Measurements from ENCODE around the gene GASK1A. TPM values are rescaled to one million over a fixed set of nuclear protein-coding genes. Genes with fewer than 3 reads are reported as not detected.

GASK1A gene
- total and polyA plus RNA-seq, 10 of the 15 experiments (the other 5 are each of a cell fraction or from before 2014, with no cell fraction given): 0.18 TPM; not detected in 9

DNA sequence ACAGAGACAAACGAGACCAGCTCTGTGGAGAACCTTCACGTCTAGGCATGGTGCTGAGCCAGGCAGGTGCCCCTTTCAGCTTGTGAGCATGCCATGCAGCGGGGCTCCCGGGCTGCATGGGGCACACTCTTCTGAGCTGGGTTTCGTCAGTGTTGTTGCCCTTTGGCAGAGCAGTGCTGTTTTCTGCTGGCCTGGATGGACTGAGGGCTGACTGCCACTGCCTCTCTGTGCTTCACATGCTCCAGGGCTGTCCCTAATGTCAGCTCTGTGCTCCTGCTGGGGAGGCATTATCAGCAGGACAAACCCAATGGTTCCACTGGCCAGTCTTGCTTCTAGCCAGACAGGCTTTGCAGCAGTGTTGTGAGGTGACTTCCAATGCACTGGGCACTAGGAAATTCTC, 9.5 kb downstream of the GASK1A start:
- no peak for ATAC-seq
- ChIA-PET SMC1A (ENCODE audit: uncharacterized antibody, unreplicated experiment) (no interaction called here), RAD21 (ENCODE audit: unreplicated experiment) (no interaction called here), POLR2A (no interaction called here), CTCF (interaction anchor here (1.1 kb wide), 1 partner anchor 99 kb away, joined by 3 read pairs; no protein-coding TSS in a partner anchor)
- H3K9ac ChIP-seq (ENCODE audit: control insufficient read depth, insufficient read depth, low read length): no peak overlapping the region
- no peaks in the 10 kb centered on the region for H3K79me2 ChIP-seq (ENCODE audit: control insufficient read depth, insufficient read depth, low read length)
- no TSS peak for BruUV-seq (replicated peaks)
- no peaks in the 10 kb centered on the region for H4K20me1 ChIP-seq (ENCODE audit: control insufficient read depth, insufficient read depth)
- no peaks in the 10 kb centered on the region for H3K4me1 ChIP-seq (ENCODE audit: control insufficient read depth, insufficient read depth, low read length)
- peaks cover 0 to 5% of the 10 kb centered on the region in 2 experiments; a peak in 2 of 4 replicates for H3K27me3 ChIP-seq (replicated peaks in 1 of 2; ENCODE audit: control insufficient read depth in 2 of 2, insufficient read depth in 2 of 2, low read length in 1 of 2)
- H3K36me3 ChIP-seq (ENCODE audit: control insufficient read depth in 2 of 2, insufficient read depth in 2 of 2, low read length in 1 of 2): no peaks in the 10 kb centered on the region
- H3K9me3 ChIP-seq (replicated peaks; ENCODE audit: control insufficient read depth, insufficient read depth, low read length): no peaks in the 10 kb centered on the region
- H2AFZ ChIP-seq (ENCODE audit: control insufficient read depth, low read depth, low read length): no peak overlapping the region
- WGBS (ENCODE audit: insufficient coverage, insufficient replicate concordance, low lambda C conversion rate, missing lambda C conversion rate): 15% methylated on average over 5 of the region's 5 CpGs
- FAIRE-seq: no peak
- DNase-seq (ENCODE audit: low read depth, low spot score): no peak
- no peak overlapping the region for H3K4me2 ChIP-seq (ENCODE audit: control insufficient read depth, insufficient read depth)
- intact Hi-C loops (cut with micrococcal nuclease; ENCODE audit: unreplicated experiment): no loop called here
- no peak overlapping the region for H3K4me3 ChIP-seq
- in situ Hi-C loops (cut with MboI): no loop called here
- no peak overlapping the region for H3K27ac ChIP-seq (ENCODE audit: control insufficient read depth, insufficient read depth)
- no peak for TF ChIP-seq POLR2AphosphoS2 (IDR thresholded peaks at IDR 0.05; ENCODE audit: low read depth, low read length)
- no peak for TF ChIP-seq POLR2AphosphoS5 (IDR thresholded peaks at IDR 0.05; ENCODE audit: low read length)
- no peak for TF ChIP-seq SMARCA5 (IDR thresholded peaks at IDR 0.05)
- TF ChIP-seq NFXL1 (IDR thresholded peaks at IDR 0.05; ENCODE audit: borderline replicate concordance): no peak
- no peak for TF ChIP-seq MYC (IDR thresholded peaks at IDR 0.05; ENCODE audit: insufficient read depth, insufficient read length, insufficient replicate concordance, low read length, severe bottlenecking)
- TF ChIP-seq TCF12 (IDR thresholded peaks at IDR 0.05; ENCODE audit: low read depth, low read length): no peak
- TF ChIP-seq, protein P1, sequence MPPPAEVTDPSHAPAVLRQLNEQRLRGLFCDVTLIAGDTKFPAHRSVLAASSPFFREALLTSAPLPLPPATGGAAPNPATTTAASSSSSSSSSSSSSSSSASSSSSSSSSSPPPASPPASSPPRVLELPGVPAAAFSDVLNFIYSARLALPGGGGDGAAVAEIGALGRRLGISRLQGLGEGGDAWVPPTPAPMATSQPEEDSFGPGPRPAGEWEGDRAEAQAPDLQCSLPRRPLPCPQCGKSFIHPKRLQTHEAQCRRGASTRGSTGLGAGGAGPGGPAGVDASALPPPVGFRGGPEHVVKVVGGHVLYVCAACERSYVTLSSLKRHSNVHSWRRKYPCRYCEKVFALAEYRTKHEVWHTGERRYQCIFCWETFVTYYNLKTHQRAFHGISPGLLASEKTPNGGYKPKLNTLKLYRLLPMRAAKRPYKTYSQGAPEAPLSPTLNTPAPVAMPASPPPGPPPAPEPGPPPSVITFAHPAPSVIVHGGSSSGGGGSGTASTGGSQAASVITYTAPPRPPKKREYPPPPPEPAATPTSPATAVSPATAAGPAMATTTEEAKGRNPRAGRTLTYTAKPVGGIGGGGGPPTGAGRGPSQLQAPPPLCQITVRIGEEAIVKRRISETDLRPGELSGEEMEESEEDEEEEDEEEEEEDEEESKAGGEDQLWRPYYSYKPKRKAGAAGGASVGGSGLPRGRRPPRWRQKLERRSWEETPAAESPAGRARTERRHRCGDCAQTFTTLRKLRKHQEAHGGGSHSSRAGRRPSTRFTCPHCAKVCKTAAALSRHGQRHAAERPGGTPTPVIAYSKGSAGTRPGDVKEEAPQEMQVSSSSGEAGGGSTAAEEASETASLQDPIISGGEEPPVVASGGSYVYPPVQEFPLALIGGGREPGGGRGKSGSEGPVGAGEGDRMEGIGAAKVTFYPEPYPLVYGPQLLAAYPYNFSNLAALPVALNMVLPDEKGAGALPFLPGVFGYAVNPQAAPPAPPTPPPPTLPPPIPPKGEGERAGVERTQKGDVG (CRISPR knock-in tag; IDR thresholded peaks at IDR 0.05): no peak
- TF ChIP-seq, protein P2, sequence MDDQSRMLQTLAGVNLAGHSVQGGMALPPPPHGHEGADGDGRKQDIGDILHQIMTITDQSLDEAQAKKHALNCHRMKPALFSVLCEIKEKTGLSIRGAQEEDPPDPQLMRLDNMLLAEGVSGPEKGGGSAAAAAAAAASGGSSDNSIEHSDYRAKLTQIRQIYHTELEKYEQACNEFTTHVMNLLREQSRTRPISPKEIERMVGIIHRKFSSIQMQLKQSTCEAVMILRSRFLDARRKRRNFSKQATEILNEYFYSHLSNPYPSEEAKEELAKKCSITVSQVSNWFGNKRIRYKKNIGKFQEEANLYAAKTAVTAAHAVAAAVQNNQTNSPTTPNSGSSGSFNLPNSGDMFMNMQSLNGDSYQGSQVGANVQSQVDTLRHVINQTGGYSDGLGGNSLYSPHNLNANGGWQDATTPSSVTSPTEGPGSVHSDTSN (IDR thresholded peaks at IDR 0.05; ENCODE audit: insufficient replicate concordance, low read depth, low read length): no peak
- no peak for TF ChIP-seq BRCA1 (IDR thresholded peaks at IDR 0.05; ENCODE audit: low read depth, low read length)
- TF ChIP-seq ZNF274 (IDR thresholded peaks at IDR 0.05; ENCODE audit: insufficient read depth, insufficient read length): no peak
- TF ChIP-seq, protein P3, sequence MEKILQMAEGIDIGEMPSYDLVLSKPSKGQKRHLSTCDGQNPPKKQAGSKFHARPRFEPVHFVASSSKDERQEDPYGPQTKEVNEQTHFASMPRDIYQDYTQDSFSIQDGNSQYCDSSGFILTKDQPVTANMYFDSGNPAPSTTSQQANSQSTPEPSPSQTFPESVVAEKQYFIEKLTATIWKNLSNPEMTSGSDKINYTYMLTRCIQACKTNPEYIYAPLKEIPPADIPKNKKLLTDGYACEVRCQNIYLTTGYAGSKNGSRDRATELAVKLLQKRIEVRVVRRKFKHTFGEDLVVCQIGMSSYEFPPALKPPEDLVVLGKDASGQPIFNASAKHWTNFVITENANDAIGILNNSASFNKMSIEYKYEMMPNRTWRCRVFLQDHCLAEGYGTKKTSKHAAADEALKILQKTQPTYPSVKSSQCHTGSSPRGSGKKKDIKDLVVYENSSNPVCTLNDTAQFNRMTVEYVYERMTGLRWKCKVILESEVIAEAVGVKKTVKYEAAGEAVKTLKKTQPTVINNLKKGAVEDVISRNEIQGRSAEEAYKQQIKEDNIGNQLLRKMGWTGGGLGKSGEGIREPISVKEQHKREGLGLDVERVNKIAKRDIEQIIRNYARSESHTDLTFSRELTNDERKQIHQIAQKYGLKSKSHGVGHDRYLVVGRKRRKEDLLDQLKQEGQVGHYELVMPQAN (conservative IDR thresholded peaks at IDR 0.05): no peak
- TF ChIP-seq, protein P4, sequence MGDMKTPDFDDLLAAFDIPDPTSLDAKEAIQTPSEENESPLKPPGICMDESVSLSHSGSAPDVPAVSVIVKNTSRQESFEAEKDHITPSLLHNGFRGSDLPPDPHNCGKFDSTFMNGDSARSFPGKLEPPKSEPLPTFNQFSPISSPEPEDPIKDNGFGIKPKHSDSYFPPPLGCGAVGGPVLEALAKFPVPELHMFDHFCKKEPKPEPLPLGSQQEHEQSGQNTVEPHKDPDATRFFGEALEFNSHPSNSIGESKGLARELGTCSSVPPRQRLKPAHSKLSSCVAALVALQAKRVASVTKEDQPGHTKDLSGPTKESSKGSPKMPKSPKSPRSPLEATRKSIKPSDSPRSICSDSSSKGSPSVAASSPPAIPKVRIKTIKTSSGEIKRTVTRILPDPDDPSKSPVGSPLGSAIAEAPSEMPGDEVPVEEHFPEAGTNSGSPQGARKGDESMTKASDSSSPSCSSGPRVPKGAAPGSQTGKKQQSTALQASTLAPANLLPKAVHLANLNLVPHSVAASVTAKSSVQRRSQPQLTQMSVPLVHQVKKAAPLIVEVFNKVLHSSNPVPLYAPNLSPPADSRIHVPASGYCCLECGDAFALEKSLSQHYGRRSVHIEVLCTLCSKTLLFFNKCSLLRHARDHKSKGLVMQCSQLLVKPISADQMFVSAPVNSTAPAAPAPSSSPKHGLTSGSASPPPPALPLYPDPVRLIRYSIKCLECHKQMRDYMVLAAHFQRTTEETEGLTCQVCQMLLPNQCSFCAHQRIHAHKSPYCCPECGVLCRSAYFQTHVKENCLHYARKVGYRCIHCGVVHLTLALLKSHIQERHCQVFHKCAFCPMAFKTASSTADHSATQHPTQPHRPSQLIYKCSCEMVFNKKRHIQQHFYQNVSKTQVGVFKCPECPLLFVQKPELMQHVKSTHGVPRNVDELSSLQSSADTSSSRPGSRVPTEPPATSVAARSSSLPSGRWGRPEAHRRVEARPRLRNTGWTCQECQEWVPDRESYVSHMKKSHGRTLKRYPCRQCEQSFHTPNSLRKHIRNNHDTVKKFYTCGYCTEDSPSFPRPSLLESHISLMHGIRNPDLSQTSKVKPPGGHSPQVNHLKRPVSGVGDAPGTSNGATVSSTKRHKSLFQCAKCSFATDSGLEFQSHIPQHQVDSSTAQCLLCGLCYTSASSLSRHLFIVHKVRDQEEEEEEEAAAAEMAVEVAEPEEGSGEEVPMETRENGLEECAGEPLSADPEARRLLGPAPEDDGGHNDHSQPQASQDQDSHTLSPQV (IDR thresholded peaks at IDR 0.05): no peak
- no peak for TF ChIP-seq CEBPB (IDR thresholded peaks at IDR 0.05; ENCODE audit: borderline replicate concordance in 1 of 2, low read depth in 2 of 2, low read length in 2 of 2)

All from GM12878 (cell line).